ENCODE measurements around the gene SIRT2.

DNA sequence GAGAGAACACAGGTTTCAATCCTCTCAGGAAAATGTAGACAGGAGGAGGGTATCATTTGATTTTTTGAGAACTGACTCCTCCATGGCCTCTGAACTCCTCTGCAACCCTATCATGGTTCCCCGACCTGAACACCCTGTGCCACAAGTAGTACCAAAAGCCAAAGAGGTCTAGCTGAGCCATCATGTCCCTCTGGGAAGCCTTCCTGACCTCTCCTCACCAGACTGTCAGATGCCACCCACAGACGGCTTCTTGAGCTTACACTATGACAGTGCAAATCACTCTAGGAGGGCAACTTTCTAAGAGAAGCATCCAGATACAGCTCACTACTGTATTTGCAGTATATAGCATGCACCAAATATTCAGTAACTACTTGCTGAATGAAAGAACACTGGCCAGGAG, 53.3 kb downstream of the SIRT2 start:
- no peak for TF ChIP-seq GATA2 (IDR thresholded peaks at IDR 0.05; ENCODE audit: low read depth, low read length)
- TF ChIP-seq GATA3 (IDR thresholded peaks at IDR 0.05; ENCODE audit: low read depth, low read length): no peak
